Ramos (cell line): ENCODE data around the gene ATRNL1.

Experiments
- in situ Hi-C: fragments of 300-500 bp; cut with MboI; formaldehyde crosslinking; loops from one replicate; pipeline ENCODE4 v1.14.3; 2022; ENCODE audit warnings: low sequenced_read_pairs; ENCODE audit not compliant: unreplicated experiment

Gene ATRNL1

GRCh38 chr10:115093286-115093775 lies at the start of gene ATRNL1:
TSS of gene ATRNL1 (plus strand) at chr10:115093365. CDS start at chr10:115093751, 386 bp downstream.
- in situ Hi-C loops, result no loop called here

GRCh38 chr10:115043719-115044118 lies 49.4 kb upstream of the ATRNL1 start:
- in situ Hi-C loops, result no loop called here

- in situ Hi-C loops, result no loop called here
These were observed 48.3 kb upstream of the ATRNL1 start for GRCh38 chr10:115044891-115045290.

GRCh38 chr10:115045499-115045898 lies 47.7 kb upstream of the ATRNL1 start:
- in situ Hi-C loops, result no loop called here

GRCh38 chr10:115046686-115047236 lies 46.4 kb upstream of the ATRNL1 start:
- in situ Hi-C loops, result no loop called here

- in situ Hi-C loops, result no loop called here
These were observed 45.5 kb upstream of the ATRNL1 start for GRCh38 chr10:115047705-115048104.

- in situ Hi-C loops, result no loop called here
These were observed 43.8 kb upstream of the ATRNL1 start for GRCh38 chr10:115049318-115049717.

GRCh38 chr10:115049960-115050359 lies 43.2 kb upstream of the ATRNL1 start:
- in situ Hi-C loops, result no loop called here

GRCh38 chr10:115050375-115051010 lies 42.7 kb upstream of the ATRNL1 start:
- in situ Hi-C loops, result no loop called here

GRCh38 chr10:115051216-115051615 lies 41.9 kb upstream of the ATRNL1 start:
- in situ Hi-C loops, result no loop called here

- in situ Hi-C loops, result no loop called here
These were observed 40.9 kb upstream of the ATRNL1 start for GRCh38 chr10:115052226-115052625.

- in situ Hi-C loops, result no loop called here
These were observed 40.4 kb upstream of the ATRNL1 start for GRCh38 chr10:115052728-115053127.

- in situ Hi-C loops, result no loop called here
These were observed 37.0 kb upstream of the ATRNL1 start for GRCh38 chr10:115056186-115056585.

GRCh38 chr10:115059301-115059898 lies 33.8 kb upstream of the ATRNL1 start:
- in situ Hi-C loops, result no loop called here

GRCh38 chr10:115063701-115064658 lies 29.2 kb upstream of the ATRNL1 start:
- in situ Hi-C loops, result no loop called here

- in situ Hi-C loops, result no loop called here
These were observed 27.4 kb upstream of the ATRNL1 start for GRCh38 chr10:115065801-115066200.

- in situ Hi-C loops, result no loop called here
These were observed 26.6 kb upstream of the ATRNL1 start for GRCh38 chr10:115066528-115066927.

- in situ Hi-C loops, result no loop called here
These were observed 19.4 kb upstream of the ATRNL1 start for GRCh38 chr10:115073796-115074195.

- in situ Hi-C loops, result no loop called here
These were observed 10.7 kb upstream of the ATRNL1 start for GRCh38 chr10:115082506-115082905.

GRCh38 chr10:115084277-115084850 lies 8.8 kb upstream of the ATRNL1 start:
- in situ Hi-C loops, result no loop called here
